ENCODE results near the gene KLHL2. TPM values are rescaled to one million over a fixed set of nuclear protein-coding genes. Genes with fewer than 3 reads are reported as not detected.

KLHL2 gene
- total and polyA plus RNA-seq, 2 of the 13 experiments (the other 11 are each of a cell fraction or from before 2014, with no cell fraction given) = 9.2 to 17.6 TPM

GRCh38 chr4:165355900-165356300, 148.5 kb downstream of the KLHL2 start (continued):
- no peak for TF ChIP-seq ZNF543 (CRISPR knock-in tag; IDR thresholded peaks at IDR 0.05)
- TF ChIP-seq HMGA1 (CRISPR knock-in tag; conservative IDR thresholded peaks at IDR 0.05) = no peak
- no peak for TF ChIP-seq IKZF1 (IDR thresholded peaks at IDR 0.05)
- no peak for TF ChIP-seq U2AF1 (optimal IDR thresholded peaks at IDR 0.05; ENCODE audit: low read depth, low read length)
- TF ChIP-seq SMC3 (IDR thresholded peaks at IDR 0.05; ENCODE audit: low read length) = peak; percentile 91
- no peak for TF ChIP-seq ZNF883 (CRISPR knock-in tag; IDR thresholded peaks at IDR 0.05; ENCODE audit: not compliant biosample characterization)
- TF ChIP-seq ZNF660 (CRISPR knock-in tag; IDR thresholded peaks at IDR 0.05; ENCODE audit: borderline replicate concordance, low read depth) = no peak
- no peak for TF ChIP-seq MEF2D (CRISPR knock-in tag; IDR thresholded peaks at IDR 0.05)
- no peak for TF ChIP-seq BRCA1 (CRISPR knock-in tag; IDR thresholded peaks at IDR 0.05)
- TF ChIP-seq ZNF773 (CRISPR knock-in tag; IDR thresholded peaks at IDR 0.05; ENCODE audit: borderline replicate concordance) = no peak
- TF ChIP-seq HES4 (CRISPR knock-in tag; IDR thresholded peaks at IDR 0.05; ENCODE audit: borderline replicate concordance) = no peak
- no peak for TF ChIP-seq ATF5 (CRISPR knock-in tag; IDR thresholded peaks at IDR 0.05; ENCODE audit: low read depth)
- TF ChIP-seq RXRB (CRISPR knock-in tag; IDR thresholded peaks at IDR 0.05; ENCODE audit: borderline replicate concordance) = 0 out of 2 replicates have a peak, but pooled peaks have one; percentile 12
- peak; percentile 33 for TF ChIP-seq TEAD3 (CRISPR knock-in tag; optimal IDR thresholded peaks at IDR 0.05; ENCODE audit: borderline replicate concordance)
- 0 out of 2 replicates have a peak, but pooled peaks have one; percentile 34 for TF ChIP-seq MIXL1 (CRISPR knock-in tag; IDR thresholded peaks at IDR 0.05)
- TF ChIP-seq MAFK (conservative IDR thresholded peaks at IDR 0.05 in 1 of 2, IDR thresholded peaks at IDR 0.05 in 1 of 2; ENCODE audit: low read length in 2 of 2) = no peak
- no peak for TF ChIP-seq ZNF652 (CRISPR knock-in tag; IDR thresholded peaks at IDR 0.05; ENCODE audit: borderline replicate concordance, low read depth)
- TF ChIP-seq YEATS2 (CRISPR knock-in tag; IDR thresholded peaks at IDR 0.05; ENCODE audit: borderline replicate concordance) = no peak
- TF ChIP-seq GZF1 (CRISPR knock-in tag; IDR thresholded peaks at IDR 0.05) = no peak
- TF ChIP-seq HNF1B (CRISPR knock-in tag; IDR thresholded peaks at IDR 0.05) = no peak
- TF ChIP-seq ZNF280B (CRISPR knock-in tag; IDR thresholded peaks at IDR 0.05; ENCODE audit: borderline replicate concordance) = no peak
- TF ChIP-seq SP140L (CRISPR knock-in tag; IDR thresholded peaks at IDR 0.05; ENCODE audit: borderline replicate concordance) = no peak
- TF ChIP-seq MTF1 (CRISPR knock-in tag; IDR thresholded peaks at IDR 0.05) = no peak
- no peak for TF ChIP-seq RELA (CRISPR knock-in tag; IDR thresholded peaks at IDR 0.05)
- TF ChIP-seq THAP11 (CRISPR knock-in tag; IDR thresholded peaks at IDR 0.05) = 0 out of 2 replicates have a peak, but pooled peaks have one; percentile 20
- no peak for TF ChIP-seq NFYB (CRISPR knock-in tag; IDR thresholded peaks at IDR 0.05)
- TF ChIP-seq KDM3A (CRISPR knock-in tag; IDR thresholded peaks at IDR 0.05; ENCODE audit: low read depth) = 0 out of 2 replicates have a peak, but pooled peaks have one; percentile 20
- 0 out of 2 replicates have a peak, but pooled peaks have one; percentile 28 for TF ChIP-seq ELF3 (CRISPR knock-in tag; IDR thresholded peaks at IDR 0.05)
- no peak for TF ChIP-seq CREB3 (CRISPR knock-in tag; IDR thresholded peaks at IDR 0.05)
- TF ChIP-seq ZMYM3 (CRISPR knock-in tag; IDR thresholded peaks at IDR 0.05) = no peak
- no peak for TF ChIP-seq ZNF224 (CRISPR knock-in tag; IDR thresholded peaks at IDR 0.05)
